Thyroid gland (tissue), 4 donors: Measurements from ENCODE around the gene MEFV. TPM values are rescaled to one million over a fixed set of nuclear protein-coding genes. Genes with fewer than 3 reads are reported as not detected.
"Not testable (repeated sequence)": the region's sequence is repeated elsewhere in the genome, so short reads cannot be mapped to it uniquely, and the experiment has no call there.

Source experiments
- DNase-seq, 2 donors: peaks; one replicate each; pipeline ENCODE4 v3.0.0-alpha.2; 2019
- H3K27ac ChIP-seq, 3 donors: fragments of 200-600 bp; sonication (generic); 1 replicate in 2 of 3; 2 replicates in 1 of 3; pipeline ENCODE4 v1.5.1; 2016 to 2019; ENCODE audit warnings: mild to moderate bottlenecking in 1 of 3, moderate library complexity in 1 of 3
- H3K27me3 ChIP-seq: fragments of 200-600 bp; sonication (generic); one replicate; pipeline ENCODE4 v1.5.1; 2019
- H3K36me3 ChIP-seq, 2 donors: fragments of 200-600 bp; sonication (generic); one replicate each; pipeline ENCODE4 v1.5.1; 2016 to 2019
- H3K4me1 ChIP-seq, 2 donors: fragments of 200-600 bp; sonication (generic); one replicate each; pipeline ENCODE4 v1.5.1; 2017 to 2019
- H3K4me3 ChIP-seq, 3 donors: fragments of 200-600 bp; sonication (generic); replicated peaks in 1 of 3; 1 replicate in 2 of 3; 2 replicates in 1 of 3; pipeline ENCODE4 v1.5.1; 2016; ENCODE audit warnings: mild to moderate bottlenecking in 1 of 3
- H3K9me3 ChIP-seq: fragments of 200-600 bp; sonication (generic); one replicate; pipeline ENCODE4 v1.5.1; 2017
- POLR2A ChIP-seq, 2 donors: fragments of 450-650 bp; IDR thresholded peaks; one replicate each; pipeline ENCODE4 v1.6.1; 2017; ENCODE audit warnings: antibody characterized with exemption in 2 of 2, mild to moderate bottlenecking in 2 of 2, moderate library complexity in 1 of 2
- WGBS, 2 donors: methylation state at CpG; one replicate each; pipeline ENCODE4 v1.1.5; 2017; 5-methylcytosine and 5-hydroxymethylcytosine counted together
- intact Hi-C: fragments of 100-400 bp; cut with DNase I; formaldehyde crosslinking; loops from one replicate; pipeline ENCODE4 v1.15.1; 2023
- total RNA-seq, 4 donors: library from RNA; depleted of rRNA; stranded (reverse); fragments of >200 nt; gene quantifications; one replicate each; pipeline ENCODE4 v1.2.3, GENCODE V29; 2016
- TF ChIP-seq, protein P1 (sequence below), 6 experiments: fragments of 200-600 bp in 3 of 6; fragments of 450-650 bp in 3 of 6; sonication (generic) in 3 of 6; IDR thresholded peaks; one replicate each; pipeline ENCODE4 v1.5.1; 2016 to 2019; ENCODE audit warnings: antibody characterized with exemption in 6 of 6, mild to moderate bottlenecking in 2 of 6, inconsistent platforms in 1 of 6, moderate library complexity in 1 of 6

MEFV gene
- total RNA-seq, 4 donors from 2014 or later: 0.22 to 2.2 (median 0.54) TPM

DNA sequence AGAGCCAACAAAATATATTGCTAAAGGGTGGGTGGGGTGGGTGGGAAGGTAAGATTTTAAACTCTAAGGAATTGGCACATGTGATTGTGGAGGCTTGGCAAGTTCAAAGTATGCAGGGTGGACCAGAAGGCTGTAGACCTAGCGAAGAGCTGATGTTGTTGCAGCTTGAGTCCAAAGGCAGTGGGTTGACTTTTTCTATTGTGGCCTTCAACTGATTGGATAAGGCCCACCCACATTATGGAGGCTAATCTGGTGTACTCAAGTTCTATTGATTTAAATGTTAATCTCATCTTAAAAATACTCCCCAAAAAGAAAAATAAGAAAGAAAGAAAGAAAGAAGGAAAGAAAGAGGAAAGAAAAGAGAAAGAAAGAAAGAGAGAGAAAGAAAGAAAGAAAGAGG lies 43.9 kb downstream of the MEFV start:
- DNase-seq: no peak
- WGBS, 2 donors: 55 to 64% methylated on average over 1 of the region's 1 CpG
- H3K36me3 ChIP-seq: no peaks in the 10 kb centered on the region
- H3K27ac ChIP-seq: no peak overlapping the region
- intact Hi-C loops: no loop called here
- no peaks in the 10 kb centered on the region for H3K27me3 ChIP-seq
- H3K4me1 ChIP-seq: no peaks in the 10 kb centered on the region
- H3K9me3 ChIP-seq: no peaks in the 10 kb centered on the region
- H3K4me3 ChIP-seq: no peak overlapping the region
- TF ChIP-seq, protein P1, sequence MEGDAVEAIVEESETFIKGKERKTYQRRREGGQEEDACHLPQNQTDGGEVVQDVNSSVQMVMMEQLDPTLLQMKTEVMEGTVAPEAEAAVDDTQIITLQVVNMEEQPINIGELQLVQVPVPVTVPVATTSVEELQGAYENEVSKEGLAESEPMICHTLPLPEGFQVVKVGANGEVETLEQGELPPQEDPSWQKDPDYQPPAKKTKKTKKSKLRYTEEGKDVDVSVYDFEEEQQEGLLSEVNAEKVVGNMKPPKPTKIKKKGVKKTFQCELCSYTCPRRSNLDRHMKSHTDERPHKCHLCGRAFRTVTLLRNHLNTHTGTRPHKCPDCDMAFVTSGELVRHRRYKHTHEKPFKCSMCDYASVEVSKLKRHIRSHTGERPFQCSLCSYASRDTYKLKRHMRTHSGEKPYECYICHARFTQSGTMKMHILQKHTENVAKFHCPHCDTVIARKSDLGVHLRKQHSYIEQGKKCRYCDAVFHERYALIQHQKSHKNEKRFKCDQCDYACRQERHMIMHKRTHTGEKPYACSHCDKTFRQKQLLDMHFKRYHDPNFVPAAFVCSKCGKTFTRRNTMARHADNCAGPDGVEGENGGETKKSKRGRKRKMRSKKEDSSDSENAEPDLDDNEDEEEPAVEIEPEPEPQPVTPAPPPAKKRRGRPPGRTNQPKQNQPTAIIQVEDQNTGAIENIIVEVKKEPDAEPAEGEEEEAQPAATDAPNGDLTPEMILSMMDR (IDR thresholded peaks at IDR 0.05): no peak
- no peak for TF ChIP-seq POLR2A (IDR thresholded peaks at IDR 0.05)

DNA sequence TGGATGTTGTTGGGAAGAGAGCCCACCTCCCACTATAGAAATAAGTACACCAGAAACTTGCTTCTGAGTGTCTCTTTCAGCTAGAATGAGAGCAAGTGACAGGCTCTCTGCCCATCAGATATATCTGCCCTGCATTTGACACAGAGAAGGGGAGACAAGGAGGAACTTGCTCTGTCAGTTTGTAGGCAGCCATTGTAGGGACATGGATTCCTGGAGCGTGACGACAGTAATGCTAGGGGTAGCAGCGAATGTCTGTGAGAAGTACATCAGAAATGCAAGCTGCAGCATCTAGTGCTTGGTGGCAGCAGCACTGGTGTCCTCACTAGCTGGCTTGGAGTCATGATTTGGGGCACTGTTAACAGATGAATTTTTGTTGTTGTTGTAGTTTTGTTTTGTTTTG lies 44.4 kb downstream of the MEFV start:
- H3K36me3 ChIP-seq: no peaks in the 10 kb centered on the region
- no peaks in the 10 kb centered on the region for H3K9me3 ChIP-seq
- no peak for DNase-seq
- no peak overlapping the region for H3K27ac ChIP-seq
- H3K27me3 ChIP-seq: no peaks in the 10 kb centered on the region
- TF ChIP-seq, protein P1 (IDR thresholded peaks at IDR 0.05): no peak
- TF ChIP-seq POLR2A (IDR thresholded peaks at IDR 0.05): no peak
- WGBS, 2 donors: 89 to 93% methylated on average over 3 of the region's 3 CpGs
- H3K4me1 ChIP-seq: no peaks in the 10 kb centered on the region
- intact Hi-C loops: no loop called here
- no peak overlapping the region for H3K4me3 ChIP-seq

DNA sequence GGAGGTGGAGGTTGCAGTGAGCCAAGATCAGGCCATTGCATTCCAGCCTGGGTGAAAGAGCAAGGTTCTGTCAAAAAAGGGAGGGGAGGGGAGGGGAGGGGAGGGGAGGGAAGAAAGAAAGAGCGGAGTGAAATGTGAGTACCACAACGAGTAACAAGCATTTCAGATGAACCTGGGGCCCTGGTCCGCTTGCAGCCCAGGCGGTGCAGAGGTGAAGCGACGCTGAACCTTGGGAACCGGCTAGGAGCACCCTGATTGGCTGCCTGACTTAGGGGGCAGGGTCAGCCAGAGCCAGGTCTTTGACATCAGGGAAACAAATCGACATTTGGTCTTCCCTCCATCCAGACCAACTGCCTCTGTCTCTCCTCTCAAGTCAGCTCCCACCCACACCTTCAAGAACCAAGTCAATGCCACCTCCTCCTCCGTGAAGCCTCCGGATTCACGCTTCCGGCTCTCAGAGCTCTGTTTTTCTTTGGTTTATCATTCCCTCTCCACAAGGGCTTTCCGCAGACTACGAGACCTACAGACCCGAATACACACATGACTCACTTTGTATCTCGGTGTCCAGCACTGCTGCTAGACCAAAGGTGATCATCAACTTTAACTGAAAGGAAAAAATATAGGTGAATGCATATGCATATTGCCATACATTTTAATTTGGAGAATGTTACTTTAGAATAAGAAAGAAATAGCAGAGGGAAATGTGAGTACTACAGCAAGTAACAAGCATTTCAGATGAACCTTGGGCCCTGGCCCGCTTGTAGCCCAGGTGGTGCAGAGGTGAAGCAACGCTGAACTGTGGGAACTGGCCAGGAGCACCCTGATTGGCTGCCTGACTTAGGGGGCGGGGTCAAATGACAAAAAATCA lies 49.1 kb downstream of the MEFV start:
- Histone ChIP-seq H3K9me3 (no peaks in the 10 kb centered on the region), H3K27ac (no peak overlapping the region), H3K27me3 (no peaks in the 10 kb centered on the region), H3K4me3 (no peak overlapping the region), H3K4me1 (no peaks in the 10 kb centered on the region), H3K36me3 (no peaks in the 10 kb centered on the region)
- TF ChIP-seq POLR2A (IDR thresholded peaks at IDR 0.05): no peak
- TF ChIP-seq, protein P1 (IDR thresholded peaks at IDR 0.05): no peak
- intact Hi-C loops: no loop called here
- DNase-seq: no peak
- 66 to 70% methylated on average over 19 of the region's 19 CpGs for WGBS, 2 donors

DNA sequence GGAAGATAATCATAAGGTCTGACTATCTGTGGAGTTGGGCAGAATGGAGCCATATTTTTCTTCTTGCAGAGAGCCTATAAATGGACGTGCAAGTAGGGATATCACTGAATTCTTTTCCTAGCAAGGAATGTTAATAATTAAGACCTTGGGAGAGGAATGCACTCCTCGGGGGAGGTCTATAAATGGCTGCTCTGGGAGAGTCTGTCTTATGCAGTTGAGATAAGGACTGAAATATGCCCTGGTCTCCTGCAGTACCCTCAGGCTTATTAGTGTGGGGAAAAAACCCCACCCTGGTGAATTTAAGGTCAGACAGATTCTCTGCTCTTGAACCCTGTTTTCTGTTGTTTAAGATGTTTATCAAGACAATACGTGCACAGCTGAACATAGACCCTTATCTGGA lies 50.5 kb downstream of the MEFV start:
- WGBS, 2 donors: 57 to 60% methylated on average over 3 of the region's 3 CpGs

DNA sequence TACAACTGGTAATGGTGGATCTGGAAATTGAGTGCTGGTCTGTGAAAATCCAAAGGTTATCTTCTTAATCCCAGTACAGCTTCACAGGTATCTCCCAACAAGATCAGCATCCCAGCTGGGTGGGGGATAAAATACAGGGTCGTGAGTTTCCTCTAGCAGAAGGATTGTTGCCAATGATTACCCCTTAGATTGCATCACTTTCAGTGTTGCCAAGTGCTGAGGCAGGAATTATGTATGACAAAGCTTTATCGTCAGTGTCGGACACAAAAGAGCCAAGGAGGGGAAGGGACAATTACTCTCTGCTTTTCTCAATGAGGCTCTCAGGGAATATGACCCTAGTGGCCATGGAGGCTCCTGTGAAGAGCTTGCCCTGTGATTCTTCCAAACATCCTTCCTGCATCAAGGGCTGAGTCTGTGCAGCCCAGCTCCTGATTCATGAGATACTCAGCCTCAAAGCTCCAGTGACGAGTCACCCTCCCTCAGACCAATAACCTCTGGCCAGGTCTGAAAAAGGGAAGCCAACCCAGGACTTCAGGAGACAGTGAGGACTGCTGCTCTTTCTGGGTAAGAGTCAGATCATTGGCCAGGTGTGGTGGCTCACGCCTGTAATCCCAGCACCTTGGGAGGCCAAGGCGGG lies 53.4 kb downstream of the MEFV start:
- Histone ChIP-seq H3K27me3 (no peaks in the 10 kb centered on the region), H3K9me3 (no peaks in the 10 kb centered on the region), H3K27ac (no peak overlapping the region), H3K4me3 (no peak overlapping the region), H3K36me3 (no peaks in the 10 kb centered on the region), H3K4me1 (no peaks in the 10 kb centered on the region)
- intact Hi-C loops: no loop called here
- TF ChIP-seq, protein P1 (IDR thresholded peaks at IDR 0.05): no peak
- TF ChIP-seq POLR2A (IDR thresholded peaks at IDR 0.05): no peak
- no peak for DNase-seq
- 66 to 74% methylated on average over 6 of the region's 6 CpGs for WGBS, 2 donors

More for the DNA sequence above, 50.5 kb downstream of the MEFV start:
- H3K27ac ChIP-seq, H3K36me3 ChIP-seq, intact Hi-C loops, H3K9me3 ChIP-seq, H3K4me3 ChIP-seq, DNase-seq, H3K27me3 ChIP-seq, H3K4me1 ChIP-seq: not testable (repeated sequence)
